Activated CD4-positive, alpha-beta T cell treated with anti-CD3 and anti-CD28 coated beads, Interleukin-10, Interleukin-2, amounts not matched to agents 100 ng/mL and 50 ng/mL, durations not matched to agents 16 hours and 8 hours (primary cell): ENCODE results near the gene PTPRG.

Source experiments
- DNase-seq: peaks from one replicate; pipeline ENCODE4 v3.0.0-alpha.2; 2020

Gene PTPRG

DNA sequence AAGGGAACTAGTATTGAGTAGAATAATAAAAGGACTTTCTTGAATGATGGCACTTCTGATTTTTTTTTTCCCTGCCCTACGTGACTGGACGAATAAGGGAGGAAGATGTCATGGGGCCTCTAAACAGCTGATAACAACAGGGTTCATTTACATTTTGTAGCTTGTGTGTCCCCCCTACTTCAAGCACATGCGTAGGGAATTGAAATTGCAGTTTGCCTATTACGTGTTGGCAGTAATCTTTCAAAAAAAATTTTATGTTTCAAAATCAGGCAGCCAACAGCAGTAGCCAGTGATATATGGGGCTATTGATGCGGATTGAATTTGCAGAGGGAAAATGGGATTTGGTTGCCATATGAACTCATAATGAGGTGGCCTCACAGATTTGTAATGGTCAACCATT lies 58.7 kb downstream of the PTPRG start:
- DNase-seq, result no peak

DNA sequence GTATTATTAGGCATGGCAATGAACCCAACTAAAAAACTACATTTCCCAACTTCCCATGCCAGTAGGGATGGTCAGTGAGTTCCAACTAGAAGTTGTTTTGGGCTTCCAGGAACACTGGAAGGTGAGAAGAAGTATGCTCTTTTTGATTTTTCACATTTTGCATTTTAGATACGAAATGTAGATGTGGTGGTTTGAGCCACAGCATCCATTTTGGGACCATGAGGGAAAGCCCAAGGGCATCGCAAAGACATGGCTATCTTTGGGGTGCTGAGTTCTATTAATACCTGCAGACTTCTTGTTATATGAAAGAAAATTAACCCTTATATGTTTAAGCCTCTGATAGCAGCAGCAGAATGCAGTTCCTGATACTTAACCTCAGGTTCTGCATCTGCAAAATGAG lies 62.9 kb downstream of the PTPRG start:
- no peak for DNase-seq

DNA sequence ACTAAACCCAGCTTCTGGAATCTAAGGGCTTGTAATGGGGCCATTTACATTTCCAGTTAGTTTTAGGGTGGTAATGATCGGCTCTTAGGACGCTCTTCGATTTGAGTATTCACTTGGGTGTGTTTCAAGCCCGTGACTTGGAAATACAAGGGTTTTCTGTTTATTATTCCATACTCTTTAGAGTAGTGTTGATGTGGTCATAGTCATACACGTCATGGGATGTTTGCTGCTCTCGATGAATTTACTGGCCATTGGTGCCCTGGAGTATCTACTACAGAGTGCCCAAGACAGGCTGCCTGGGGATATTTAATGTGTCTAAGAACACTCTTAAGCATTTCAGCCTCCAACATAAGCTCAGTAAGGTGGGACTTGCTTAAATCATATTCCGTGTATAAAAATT lies 64.1 kb downstream of the PTPRG start:
- no peak for DNase-seq

DNA sequence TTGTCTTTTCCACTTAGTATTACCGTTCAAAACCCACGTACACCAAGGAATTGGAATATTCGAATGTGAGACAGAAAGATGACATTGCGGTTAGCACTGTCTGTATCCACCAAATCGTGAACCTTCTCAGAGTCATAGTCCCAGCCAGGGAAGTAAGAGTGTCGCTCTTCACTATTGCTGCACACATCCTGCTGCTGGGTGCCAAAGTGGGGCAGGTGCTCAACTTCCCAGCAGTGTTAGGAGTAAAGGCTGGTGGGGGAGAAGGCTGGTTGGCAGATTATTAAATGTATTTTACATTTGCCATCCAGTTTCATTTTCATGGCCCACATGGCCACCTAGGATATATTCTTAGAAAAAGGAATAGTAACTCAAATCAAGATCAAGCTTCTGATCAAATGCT lies 65.1 kb downstream of the PTPRG start:
- DNase-seq, result no peak

- DNase-seq, result no peak
These were observed 66.4 kb downstream of the PTPRG start for GRCh38 chr3:61627768-61628185.

DNA sequence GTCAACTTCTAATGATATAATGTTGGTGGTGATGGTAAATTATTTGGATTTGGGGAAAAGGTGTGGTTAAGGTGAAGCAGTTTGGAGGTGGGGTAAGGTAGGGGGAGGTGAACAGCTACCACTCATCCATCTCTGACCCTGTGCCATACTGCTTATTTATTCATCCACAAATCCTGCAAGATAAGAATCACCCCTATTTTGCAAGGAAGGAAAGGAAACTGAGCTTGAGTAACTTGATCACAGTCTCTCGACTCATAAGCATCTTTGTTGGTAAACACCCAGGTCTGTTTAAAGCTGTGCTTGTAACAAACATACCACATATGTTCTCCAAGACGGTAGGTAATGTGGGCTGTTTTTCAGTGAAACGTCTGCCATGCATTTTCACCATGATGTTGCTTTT lies 67.3 kb downstream of the PTPRG start:
- no peak for DNase-seq

- no peak for DNase-seq
These were observed 68.1 kb downstream of the PTPRG start for GRCh38 chr3:61629442-61629841.

- DNase-seq, result no peak
These were observed 69.9 kb downstream of the PTPRG start for GRCh38 chr3:61631108-61631769.

- no peak for DNase-seq
These were observed 71.3 kb downstream of the PTPRG start for GRCh38 chr3:61632568-61633175.

- DNase-seq, result no peak
These were observed 73.3 kb downstream of the PTPRG start for GRCh38 chr3:61634678-61635077.

DNA sequence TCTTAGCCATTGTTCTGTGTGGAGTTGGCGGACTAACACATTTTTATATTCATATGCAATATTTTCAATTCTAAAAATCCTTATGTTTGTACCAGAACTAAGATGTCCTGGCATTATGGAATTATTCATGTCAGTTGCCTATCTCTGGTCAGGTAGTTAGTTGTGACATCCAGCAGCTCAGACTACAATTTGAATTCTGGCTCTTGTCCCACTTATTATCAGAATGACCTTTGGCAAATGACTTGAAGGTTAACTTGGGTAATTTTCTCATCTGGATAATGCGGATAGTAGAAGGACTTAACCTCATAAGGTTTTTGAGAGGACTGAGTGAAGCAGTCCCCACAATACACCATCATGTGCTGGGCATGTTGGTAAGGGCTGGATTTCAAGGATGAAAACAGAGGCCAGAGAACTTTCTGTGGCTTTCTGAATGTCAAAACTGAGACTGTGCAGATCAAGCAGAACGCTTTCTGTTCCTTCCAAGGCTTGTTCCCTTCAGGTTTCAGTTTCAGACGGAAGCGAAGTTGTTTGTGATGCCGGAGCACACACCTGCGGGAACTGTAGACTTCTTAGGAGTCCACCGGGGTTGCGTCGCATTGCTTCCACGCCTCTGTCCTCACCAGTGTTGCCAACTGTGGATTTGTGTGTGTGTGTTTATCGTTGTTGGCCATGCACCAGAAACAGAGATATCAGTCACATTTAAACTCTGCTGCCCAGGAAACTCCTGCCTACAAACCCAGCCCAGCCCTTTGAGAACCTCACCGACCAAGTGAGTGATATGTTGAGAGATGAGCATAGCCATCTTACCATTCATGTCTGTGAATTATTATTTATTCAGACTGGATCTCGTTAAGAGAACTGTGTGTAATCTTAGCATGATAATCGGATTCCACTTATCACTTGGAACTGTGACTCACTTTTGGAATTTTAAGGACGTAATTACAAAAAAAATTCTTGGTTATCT lies 76.0 kb downstream of the PTPRG start:
- no peak for DNase-seq

DNA sequence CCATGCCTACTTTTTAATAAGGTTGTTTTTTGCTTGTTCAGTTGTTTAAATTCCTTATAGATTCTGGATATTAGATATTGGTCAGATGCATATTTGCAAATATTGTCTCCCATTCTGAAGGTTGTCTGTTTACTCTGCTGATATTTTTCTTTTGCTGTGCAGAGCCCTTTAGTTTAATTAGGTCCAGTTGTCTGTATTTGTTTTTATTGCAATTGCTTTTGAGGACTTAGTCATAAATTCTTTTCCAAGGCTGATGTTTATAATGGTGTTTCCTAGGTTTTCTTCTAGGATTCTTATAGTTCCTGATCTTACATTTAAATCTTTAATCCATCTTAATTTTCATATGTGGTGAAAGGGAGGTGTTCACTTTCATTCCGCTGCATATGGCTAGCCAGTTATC lies 77.4 kb downstream of the PTPRG start:
- no peak for DNase-seq

GRCh38 chr3:61639991-61640390 lies 78.6 kb downstream of the PTPRG start:
- no peak for DNase-seq

GRCh38 chr3:61645148-61645547 lies 83.8 kb downstream of the PTPRG start:
- no peak for DNase-seq

GRCh38 chr3:61646360-61646759 lies 85.0 kb downstream of the PTPRG start:
- DNase-seq, result no peak

DNA sequence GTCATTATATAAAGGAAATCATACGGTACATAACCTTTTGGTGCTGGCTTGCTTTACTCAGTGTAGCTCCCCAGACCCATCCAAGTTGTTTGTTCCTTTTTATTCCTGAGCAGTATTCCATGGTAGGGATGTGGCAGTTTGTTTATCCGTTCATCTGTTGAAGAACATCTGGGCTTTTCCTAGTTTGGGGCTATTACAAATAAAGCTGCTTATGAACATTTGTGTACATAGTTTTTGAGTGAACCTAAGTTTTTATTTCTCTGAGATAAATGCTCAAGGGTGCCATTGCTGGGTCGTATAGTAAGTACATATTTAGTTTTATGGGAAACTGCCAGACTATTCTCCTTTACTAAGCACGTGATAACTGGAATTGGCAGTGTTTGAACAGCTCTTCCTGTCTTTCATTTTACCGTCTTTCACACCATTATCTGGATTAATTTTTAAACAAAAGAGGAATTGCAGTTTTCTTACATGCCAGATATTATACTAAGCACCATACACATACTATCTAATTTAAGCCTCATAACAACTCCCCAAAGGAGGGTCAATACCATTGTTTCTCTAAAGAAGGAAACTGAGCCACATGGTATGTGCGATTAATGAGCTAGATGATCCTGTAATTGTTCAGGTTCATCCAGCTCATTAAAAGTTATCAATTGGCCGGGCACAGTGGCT lies 85.6 kb downstream of the PTPRG start:
- no peak for DNase-seq

GRCh38 chr3:61648481-61648880 lies 87.1 kb downstream of the PTPRG start:
- no peak for DNase-seq

GRCh38 chr3:61649381-61650170 lies 88.2 kb downstream of the PTPRG start:
- no peak for DNase-seq

DNA sequence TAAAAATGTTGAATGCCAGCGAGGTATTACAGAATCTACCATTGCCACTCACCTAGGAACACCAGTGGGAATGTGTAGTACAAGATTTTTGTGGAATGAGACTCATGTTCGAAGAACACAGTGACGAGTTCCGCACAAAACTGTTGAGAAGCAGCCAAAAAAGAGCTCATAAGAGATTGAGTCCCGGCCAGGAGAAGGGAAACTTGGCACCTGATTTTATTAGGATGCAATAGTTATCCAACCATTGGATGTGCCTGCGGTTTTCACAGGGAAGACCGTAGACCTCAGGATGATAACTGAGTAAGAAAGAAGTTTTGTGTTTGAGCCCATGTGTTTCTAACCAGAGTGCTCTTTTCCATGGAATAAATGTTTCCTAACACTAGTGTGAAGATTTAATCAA lies 88.9 kb downstream of the PTPRG start:
- DNase-seq, result no peak

DNA sequence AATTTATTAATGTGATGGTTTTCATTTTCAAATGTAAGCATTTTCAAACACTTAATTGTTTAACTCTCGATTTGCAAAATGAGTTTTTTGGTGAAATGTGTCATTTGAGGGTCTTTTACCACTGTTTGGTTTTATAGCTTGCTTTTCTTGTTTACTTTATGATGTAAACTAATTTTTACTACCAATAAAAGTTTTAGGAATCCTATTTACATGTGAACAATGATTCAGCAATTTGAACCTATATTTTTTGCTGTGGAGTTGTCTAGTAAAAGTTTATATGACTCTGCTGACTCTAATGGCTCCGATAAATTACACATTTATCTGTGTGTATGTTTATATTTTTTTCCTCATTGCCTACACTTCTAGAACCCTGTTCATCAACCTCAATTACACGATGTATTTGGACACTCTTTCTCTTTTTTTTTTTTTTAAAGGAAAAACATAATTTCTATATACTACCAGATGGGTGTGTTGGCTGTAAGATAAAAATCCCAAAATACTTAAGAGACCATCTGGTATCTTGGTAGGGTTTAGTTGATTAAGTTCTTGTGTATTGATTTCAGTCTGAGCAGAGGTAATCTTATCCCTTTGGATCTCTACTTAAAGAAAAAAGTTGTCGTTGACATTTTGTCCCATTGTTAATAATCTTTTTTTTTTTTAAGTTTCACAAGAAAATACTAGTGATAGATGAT lies 89.5 kb downstream of the PTPRG start:
- no peak for DNase-seq

DNA sequence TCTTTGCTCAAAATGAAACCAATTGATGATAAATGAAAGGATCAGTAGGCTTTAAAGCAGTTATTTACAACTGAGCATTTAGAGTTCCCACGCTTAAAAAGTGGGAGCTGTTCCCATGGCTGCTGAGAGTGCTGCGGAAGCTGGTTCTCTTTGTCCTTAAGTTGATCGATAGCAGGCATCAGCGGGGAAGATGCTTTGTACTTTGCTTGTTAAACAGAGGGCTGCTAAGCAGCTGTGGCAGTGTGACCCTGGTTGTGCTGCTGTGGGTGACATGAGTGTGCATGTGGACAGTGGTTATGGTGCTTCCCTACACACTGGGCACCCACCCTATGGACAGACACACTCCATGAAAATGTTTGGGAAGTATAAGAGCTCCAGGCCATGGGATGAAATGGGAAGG lies 96.3 kb downstream of the PTPRG start:
- DNase-seq, result no peak

GRCh38 chr3:61662861-61663260 lies 101.5 kb downstream of the PTPRG start:
- DNase-seq, result no peak
